Liver (tissue), 3 donors: Measurements from ENCODE around the gene MYRF.

Experiments
- CTCF ChIP-seq: fragments of 150-350 bp; IDR thresholded peaks from 2 replicates; pipeline ENCODE4 v1.5.1; 2017; ENCODE audit warnings: improper control_type of control experiment, low read depth, low read length; ENCODE audit not compliant: missing input control
- FOXA1 ChIP-seq: IDR thresholded peaks from 2 replicates; pipeline ENCODE4 v1.6.1; 2016; ENCODE audit warnings: antibody characterized with exemption
- JUND ChIP-seq, 2 donors: IDR thresholded peaks; 2 replicates each; pipeline ENCODE4 v1.6.1; 2016; ENCODE audit warnings: antibody characterized with exemption in 2 of 2
- MAX ChIP-seq: IDR thresholded peaks from 2 replicates; pipeline ENCODE4 v1.6.1; 2016; ENCODE audit warnings: antibody characterized with exemption
- REST ChIP-seq: IDR thresholded peaks from 2 replicates; pipeline ENCODE4 v1.6.1; 2016; ENCODE audit warnings: antibody characterized with exemption, mild to moderate bottlenecking
- SP1 ChIP-seq: IDR thresholded peaks from 2 replicates; pipeline ENCODE4 v1.6.1; 2018; ENCODE audit warnings: antibody characterized with exemption, mild to moderate bottlenecking
- donor health status: healthy.
- donor health status: healthy.

GRCh38 chr11:61780581-61781162, 28.2 kb downstream of the MYRF start:
- TF ChIP-seq CTCF (no peak), REST (no peak), MAX (no peak), SP1 (no peak), JUND (IDR thresholded peaks at IDR 0.05) (no peak), FOXA1 (no peak)
